Testis (tissue), 2 donors: ENCODE measurements around the gene PTPRA.

Experiments
- CTCF ChIP-seq, 3 experiments: fragments of 450-650 bp in 2 of 3; fragments of 200-600 bp in 1 of 3; sonication (generic) in 1 of 3; IDR thresholded peaks; one replicate each; pipeline ENCODE4 v1.5.1; 2016 to 2019; ENCODE audit warnings: antibody characterized with exemption in 3 of 3, mild to moderate bottlenecking in 2 of 3, moderate library complexity in 1 of 3
- POLR2A ChIP-seq: fragments of 450-650 bp; IDR thresholded peaks from one replicate; pipeline ENCODE4 v1.6.1; 2017; ENCODE audit warnings: antibody characterized with exemption, mild to moderate bottlenecking, moderate library complexity

- TF ChIP-seq CTCF (IDR thresholded peaks at IDR 0.05) (no peak), POLR2A (no peak)
These were observed 57.3 kb downstream of the PTPRA start for GRCh38 chr20:2930538-2930937.
